ENCODE data around the gene GALNT1. TPM values are rescaled to one million over a fixed set of nuclear protein-coding genes. Genes with fewer than 3 reads are reported as not detected.

GALNT1 gene
- total RNA-seq, 1 experiment from 2014 or later, result 80.1 TPM

DNA sequence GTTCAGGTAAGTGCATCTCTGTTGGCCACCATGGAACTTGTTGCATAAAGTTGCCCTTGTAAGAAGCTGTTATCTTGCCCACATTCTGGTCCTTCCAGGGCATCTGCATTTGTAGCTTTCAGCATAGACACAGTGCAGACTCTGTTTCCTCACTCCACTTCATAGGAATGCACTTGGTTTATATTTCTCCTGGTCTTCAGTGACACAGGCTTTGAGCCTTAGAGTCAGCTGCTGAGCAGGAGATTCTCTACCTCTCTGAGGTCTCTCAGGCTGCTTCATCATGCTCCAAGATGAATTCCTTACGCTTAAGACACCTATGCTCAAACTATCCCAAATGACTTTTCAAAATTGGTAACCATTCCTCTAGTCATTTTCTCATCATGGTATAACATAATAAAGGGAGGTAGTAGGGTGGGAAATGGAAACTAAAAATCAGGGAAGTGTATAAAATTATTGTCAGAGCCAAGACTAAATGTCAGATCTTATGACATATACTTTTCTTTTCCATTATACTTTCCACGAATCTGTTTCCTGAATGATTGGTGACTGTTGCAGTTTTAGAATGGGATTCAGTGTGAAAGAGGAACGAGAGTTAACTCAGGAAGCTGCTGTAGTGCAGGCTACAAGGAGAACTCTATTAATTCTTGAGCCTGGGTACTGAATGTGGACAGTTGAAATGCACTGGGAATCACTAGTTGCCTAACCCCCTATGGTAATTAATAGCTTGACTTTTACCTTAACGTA lies 72.0 kb downstream of the GALNT1 start:
- Mint-ChIP-seq H3K4me1 (peaks cover 7% of the 10 kb centered on the region), H3K27ac (no peak overlapping the region), H3K27me3 (ENCODE audit: low read depth) (no peaks in the 10 kb centered on the region; the same call in 1 of the 2 replicates), H3K36me3 (peaks cover 25% of the 10 kb centered on the region), H3K4me3 (no peak overlapping the region), H3K9me3 (peaks cover 25% of the 10 kb centered on the region)
- POLR2A ChIA-PET, result no interaction called here
- ATAC-seq, result no peak
- DNase-seq (ENCODE audit: low spot score), result no peak
- TF ChIP-seq, protein P1, sequence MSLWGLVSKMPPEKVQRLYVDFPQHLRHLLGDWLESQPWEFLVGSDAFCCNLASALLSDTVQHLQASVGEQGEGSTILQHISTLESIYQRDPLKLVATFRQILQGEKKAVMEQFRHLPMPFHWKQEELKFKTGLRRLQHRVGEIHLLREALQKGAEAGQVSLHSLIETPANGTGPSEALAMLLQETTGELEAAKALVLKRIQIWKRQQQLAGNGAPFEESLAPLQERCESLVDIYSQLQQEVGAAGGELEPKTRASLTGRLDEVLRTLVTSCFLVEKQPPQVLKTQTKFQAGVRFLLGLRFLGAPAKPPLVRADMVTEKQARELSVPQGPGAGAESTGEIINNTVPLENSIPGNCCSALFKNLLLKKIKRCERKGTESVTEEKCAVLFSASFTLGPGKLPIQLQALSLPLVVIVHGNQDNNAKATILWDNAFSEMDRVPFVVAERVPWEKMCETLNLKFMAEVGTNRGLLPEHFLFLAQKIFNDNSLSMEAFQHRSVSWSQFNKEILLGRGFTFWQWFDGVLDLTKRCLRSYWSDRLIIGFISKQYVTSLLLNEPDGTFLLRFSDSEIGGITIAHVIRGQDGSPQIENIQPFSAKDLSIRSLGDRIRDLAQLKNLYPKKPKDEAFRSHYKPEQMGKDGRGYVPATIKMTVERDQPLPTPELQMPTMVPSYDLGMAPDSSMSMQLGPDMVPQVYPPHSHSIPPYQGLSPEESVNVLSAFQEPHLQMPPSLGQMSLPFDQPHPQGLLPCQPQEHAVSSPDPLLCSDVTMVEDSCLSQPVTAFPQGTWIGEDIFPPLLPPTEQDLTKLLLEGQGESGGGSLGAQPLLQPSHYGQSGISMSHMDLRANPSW (CRISPR knock-in tag; conservative IDR thresholded peaks at IDR 0.05; ENCODE audit: low read depth), result no peak
- TF ChIP-seq, protein P2, sequence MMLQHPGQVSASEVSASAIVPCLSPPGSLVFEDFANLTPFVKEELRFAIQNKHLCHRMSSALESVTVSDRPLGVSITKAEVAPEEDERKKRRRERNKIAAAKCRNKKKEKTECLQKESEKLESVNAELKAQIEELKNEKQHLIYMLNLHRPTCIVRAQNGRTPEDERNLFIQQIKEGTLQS (CRISPR knock-in tag; conservative IDR thresholded peaks at IDR 0.05), result no peak
- TF ChIP-seq NR2C2 (CRISPR knock-in tag; IDR thresholded peaks at IDR 0.05) (no peak), TEAD4 (CRISPR knock-in tag; IDR thresholded peaks at IDR 0.05) (no peak), NR3C1 (CRISPR knock-in tag; conservative IDR thresholded peaks at IDR 0.05; ENCODE audit: low read depth) (no peak), NFE2L1 (CRISPR knock-in tag; IDR thresholded peaks at IDR 0.05) (no peak), CREM (CRISPR knock-in tag; IDR thresholded peaks at IDR 0.05) (no peak), ZNF121 (CRISPR knock-in tag; IDR thresholded peaks at IDR 0.05) (no peak), SMAD3 (CRISPR knock-in tag; IDR thresholded peaks at IDR 0.05; ENCODE audit: borderline replicate concordance) (no peak), TEAD1 (CRISPR knock-in tag; IDR thresholded peaks at IDR 0.05) (no peak)
- TF ChIP-seq, protein P3, sequence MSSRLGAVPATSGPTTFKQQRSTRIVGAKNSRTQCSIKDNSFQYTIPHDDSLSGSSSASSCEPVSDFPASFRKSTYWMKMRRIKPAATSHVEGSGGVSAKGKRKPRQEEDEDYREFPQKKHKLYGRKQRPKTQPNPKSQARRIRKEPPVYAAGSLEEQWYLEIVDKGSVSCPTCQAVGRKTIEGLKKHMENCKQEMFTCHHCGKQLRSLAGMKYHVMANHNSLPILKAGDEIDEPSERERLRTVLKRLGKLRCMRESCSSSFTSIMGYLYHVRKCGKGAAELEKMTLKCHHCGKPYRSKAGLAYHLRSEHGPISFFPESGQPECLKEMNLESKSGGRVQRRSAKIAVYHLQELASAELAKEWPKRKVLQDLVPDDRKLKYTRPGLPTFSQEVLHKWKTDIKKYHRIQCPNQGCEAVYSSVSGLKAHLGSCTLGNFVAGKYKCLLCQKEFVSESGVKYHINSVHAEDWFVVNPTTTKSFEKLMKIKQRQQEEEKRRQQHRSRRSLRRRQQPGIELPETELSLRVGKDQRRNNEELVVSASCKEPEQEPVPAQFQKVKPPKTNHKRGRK (CRISPR knock-in tag; IDR thresholded peaks at IDR 0.05; ENCODE audit: borderline replicate concordance), result no peak
- TF ChIP-seq, protein P4, sequence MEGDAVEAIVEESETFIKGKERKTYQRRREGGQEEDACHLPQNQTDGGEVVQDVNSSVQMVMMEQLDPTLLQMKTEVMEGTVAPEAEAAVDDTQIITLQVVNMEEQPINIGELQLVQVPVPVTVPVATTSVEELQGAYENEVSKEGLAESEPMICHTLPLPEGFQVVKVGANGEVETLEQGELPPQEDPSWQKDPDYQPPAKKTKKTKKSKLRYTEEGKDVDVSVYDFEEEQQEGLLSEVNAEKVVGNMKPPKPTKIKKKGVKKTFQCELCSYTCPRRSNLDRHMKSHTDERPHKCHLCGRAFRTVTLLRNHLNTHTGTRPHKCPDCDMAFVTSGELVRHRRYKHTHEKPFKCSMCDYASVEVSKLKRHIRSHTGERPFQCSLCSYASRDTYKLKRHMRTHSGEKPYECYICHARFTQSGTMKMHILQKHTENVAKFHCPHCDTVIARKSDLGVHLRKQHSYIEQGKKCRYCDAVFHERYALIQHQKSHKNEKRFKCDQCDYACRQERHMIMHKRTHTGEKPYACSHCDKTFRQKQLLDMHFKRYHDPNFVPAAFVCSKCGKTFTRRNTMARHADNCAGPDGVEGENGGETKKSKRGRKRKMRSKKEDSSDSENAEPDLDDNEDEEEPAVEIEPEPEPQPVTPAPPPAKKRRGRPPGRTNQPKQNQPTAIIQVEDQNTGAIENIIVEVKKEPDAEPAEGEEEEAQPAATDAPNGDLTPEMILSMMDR (IDR thresholded peaks at IDR 0.05), result no peak
- TF ChIP-seq, protein P5, sequence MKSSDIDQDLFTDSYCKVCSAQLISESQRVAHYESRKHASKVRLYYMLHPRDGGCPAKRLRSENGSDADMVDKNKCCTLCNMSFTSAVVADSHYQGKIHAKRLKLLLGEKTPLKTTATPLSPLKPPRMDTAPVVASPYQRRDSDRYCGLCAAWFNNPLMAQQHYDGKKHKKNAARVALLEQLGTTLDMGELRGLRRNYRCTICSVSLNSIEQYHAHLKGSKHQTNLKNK (CRISPR knock-in tag; IDR thresholded peaks at IDR 0.05), result no peak
- TF ChIP-seq, protein P6, sequence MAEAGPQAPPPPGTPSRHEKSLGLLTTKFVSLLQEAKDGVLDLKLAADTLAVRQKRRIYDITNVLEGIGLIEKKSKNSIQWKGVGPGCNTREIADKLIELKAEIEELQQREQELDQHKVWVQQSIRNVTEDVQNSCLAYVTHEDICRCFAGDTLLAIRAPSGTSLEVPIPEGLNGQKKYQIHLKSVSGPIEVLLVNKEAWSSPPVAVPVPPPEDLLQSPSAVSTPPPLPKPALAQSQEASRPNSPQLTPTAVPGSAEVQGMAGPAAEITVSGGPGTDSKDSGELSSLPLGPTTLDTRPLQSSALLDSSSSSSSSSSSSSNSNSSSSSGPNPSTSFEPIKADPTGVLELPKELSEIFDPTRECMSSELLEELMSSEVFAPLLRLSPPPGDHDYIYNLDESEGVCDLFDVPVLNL (CRISPR knock-in tag; IDR thresholded peaks at IDR 0.05; ENCODE audit: borderline replicate concordance, low read depth), result no peak
- TF ChIP-seq, protein P7, sequence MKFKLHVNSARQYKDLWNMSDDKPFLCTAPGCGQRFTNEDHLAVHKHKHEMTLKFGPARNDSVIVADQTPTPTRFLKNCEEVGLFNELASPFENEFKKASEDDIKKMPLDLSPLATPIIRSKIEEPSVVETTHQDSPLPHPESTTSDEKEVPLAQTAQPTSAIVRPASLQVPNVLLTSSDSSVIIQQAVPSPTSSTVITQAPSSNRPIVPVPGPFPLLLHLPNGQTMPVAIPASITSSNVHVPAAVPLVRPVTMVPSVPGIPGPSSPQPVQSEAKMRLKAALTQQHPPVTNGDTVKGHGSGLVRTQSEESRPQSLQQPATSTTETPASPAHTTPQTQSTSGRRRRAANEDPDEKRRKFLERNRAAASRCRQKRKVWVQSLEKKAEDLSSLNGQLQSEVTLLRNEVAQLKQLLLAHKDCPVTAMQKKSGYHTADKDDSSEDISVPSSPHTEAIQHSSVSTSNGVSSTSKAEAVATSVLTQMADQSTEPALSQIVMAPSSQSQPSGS (CRISPR knock-in tag; IDR thresholded peaks at IDR 0.05; ENCODE audit: borderline replicate concordance, low read depth), result no peak
- TF ChIP-seq, protein P8, sequence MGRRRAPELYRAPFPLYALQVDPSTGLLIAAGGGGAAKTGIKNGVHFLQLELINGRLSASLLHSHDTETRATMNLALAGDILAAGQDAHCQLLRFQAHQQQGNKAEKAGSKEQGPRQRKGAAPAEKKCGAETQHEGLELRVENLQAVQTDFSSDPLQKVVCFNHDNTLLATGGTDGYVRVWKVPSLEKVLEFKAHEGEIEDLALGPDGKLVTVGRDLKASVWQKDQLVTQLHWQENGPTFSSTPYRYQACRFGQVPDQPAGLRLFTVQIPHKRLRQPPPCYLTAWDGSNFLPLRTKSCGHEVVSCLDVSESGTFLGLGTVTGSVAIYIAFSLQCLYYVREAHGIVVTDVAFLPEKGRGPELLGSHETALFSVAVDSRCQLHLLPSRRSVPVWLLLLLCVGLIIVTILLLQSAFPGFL (CRISPR knock-in tag; IDR thresholded peaks at IDR 0.05; ENCODE audit: borderline replicate concordance), result no peak
- CTCF ChIA-PET, result interaction anchor here (0.8 to 1.5 kb wide), 2 partner anchors 22 to 267 kb away, joined by 3 to 4 read pairs; no protein-coding TSS in a partner anchor

Measured in WTC11 (cell line).